HG03457 (cell line): ENCODE measurements around the gene SMCO4.

Source experiments
- ATAC-seq: cut with Tn5 transposase; IDR thresholded peaks from one replicate; pipeline ENCODE4 v1.9.1; 2021; ENCODE audit warnings: moderate number of reproducible peaks; ENCODE audit not compliant: unreplicated experiment

The SMCO4 gene

GRCh38 chr11:93529707-93530467 is 13.3 kb downstream of the SMCO4 start:
- ATAC-seq = no peak

GRCh38 chr11:93528757-93529645 is 14.2 kb downstream of the SMCO4 start:
- no peak for ATAC-seq

GRCh38 chr11:93528252-93528651 is 14.9 kb downstream of the SMCO4 start:
- no peak for ATAC-seq

- peak; percentile 38 for ATAC-seq
Observed at GRCh38 chr11:93526641-93527583, 16.3 kb downstream of the SMCO4 start.

GRCh38 chr11:93526346-93526633 is 16.9 kb downstream of the SMCO4 start:
- ATAC-seq = peak; percentile 13

GRCh38 chr11:93525601-93526345 is 17.4 kb downstream of the SMCO4 start:
- no peak for ATAC-seq

GRCh38 chr11:93524858-93525257 is 18.3 kb downstream of the SMCO4 start:
- no peak for ATAC-seq

GRCh38 chr11:93524173-93524536 is 19.0 kb downstream of the SMCO4 start:
- no peak for ATAC-seq

- no peak for ATAC-seq
Observed at GRCh38 chr11:93520726-93521509, 22.3 kb downstream of the SMCO4 start.

GRCh38 chr11:93519179-93519578 is 24.0 kb downstream of the SMCO4 start:
- ATAC-seq = no peak

GRCh38 chr11:93518081-93518480 is 25.1 kb downstream of the SMCO4 start:
- ATAC-seq = no peak

GRCh38 chr11:93517611-93518010 is 25.6 kb downstream of the SMCO4 start:
- no peak for ATAC-seq

- no peak for ATAC-seq
Observed at GRCh38 chr11:93517041-93517440, 26.1 kb downstream of the SMCO4 start.

- no peak for ATAC-seq
Observed at GRCh38 chr11:93515441-93516025, 27.7 kb downstream of the SMCO4 start.

- no peak for ATAC-seq
Observed at GRCh38 chr11:93514712-93515111, 28.5 kb downstream of the SMCO4 start.

GRCh38 chr11:93513772-93514171 is 29.4 kb downstream of the SMCO4 start:
- no peak for ATAC-seq

GRCh38 chr11:93512949-93513667 is 30.1 kb downstream of the SMCO4 start:
- peak; percentile 58 for ATAC-seq

GRCh38 chr11:93512073-93512475 is 31.1 kb downstream of the SMCO4 start:
- ATAC-seq = peak; percentile 90
